Astrocyte (in vitro differentiated cells and primary cell): ENCODE measurements around the gene TAF11. TPM values are rescaled to one million over a fixed set of nuclear protein-coding genes. Genes with fewer than 3 reads are reported as not detected.

ENCODE experiments used
- DNase-seq: peaks from one replicate; pipeline ENCODE4 v3.0.0-alpha.2; 2010; ENCODE audit warnings: low read depth
- FAIRE-seq: peaks from 2 replicates; lab custom pipeline; 2011; peaks lifted over from hg19 to GRCh38; lab: Jason Lieb, UNC
- H2AFZ ChIP-seq: 2 replicates; pipeline ENCODE4 v1.6.0; 2012; ENCODE audit warnings: low read depth, low read length, inconsistent platforms
- H3K27ac ChIP-seq: 2 replicates; pipeline ENCODE4 v1.5.1; 2011; ENCODE audit warnings: low read depth, low read length, inconsistent platforms
- H3K27me3 ChIP-seq: 2 replicates; pipeline ENCODE4 v1.6.0; 2011; ENCODE audit warnings: low read length, inconsistent platforms; ENCODE audit not compliant: insufficient read depth
- H3K36me3 ChIP-seq: 2 replicates; pipeline ENCODE4 v1.5.1; 2011; ENCODE audit warnings: low read length, inconsistent platforms; ENCODE audit not compliant: insufficient read depth
- H3K4me1 ChIP-seq: 2 replicates; pipeline ENCODE4 v1.5.1; 2011; ENCODE audit warnings: low read length, inconsistent platforms; ENCODE audit not compliant: insufficient read depth
- H3K4me2 ChIP-seq: 2 replicates; pipeline ENCODE4 v1.6.0; 2012; ENCODE audit warnings: low read length, inconsistent platforms
- H3K4me3 ChIP-seq: 2 replicates; pipeline ENCODE4 v1.5.1; 2011; ENCODE audit warnings: low read depth, mild to moderate bottlenecking, low read length, inconsistent platforms; ENCODE audit not compliant: insufficient read depth
- H3K79me2 ChIP-seq: 2 replicates; pipeline ENCODE4 v1.6.0; 2012; ENCODE audit warnings: mild to moderate bottlenecking, low read length, inconsistent platforms; ENCODE audit not compliant: insufficient read depth
- H3K9ac ChIP-seq: 2 replicates; pipeline ENCODE4 v1.6.0; 2012; ENCODE audit warnings: mild to moderate bottlenecking, low read length, inconsistent platforms
- H3K9me3 ChIP-seq: 2 replicates; pipeline ENCODE4 v1.5.1; 2012; ENCODE audit warnings: low read depth, mild to moderate bottlenecking, low read length, inconsistent platforms; ENCODE audit not compliant: insufficient read depth
- H4K20me1 ChIP-seq: 2 replicates; pipeline ENCODE4 v1.6.0; 2012; ENCODE audit warnings: low read length, inconsistent platforms; ENCODE audit not compliant: insufficient read depth
- H3K27ac Mint-ChIP-seq: one replicate; pipeline ENCODE4 v1.8.0; 2021; ENCODE audit warnings: mild to moderate bottlenecking, mixed read lengths; ENCODE audit not compliant: unreplicated experiment
- H3K27me3 Mint-ChIP-seq: one replicate; pipeline ENCODE4 v1.8.0; 2021; ENCODE audit warnings: low read depth, mixed read lengths; ENCODE audit not compliant: unreplicated experiment
- H3K36me3 Mint-ChIP-seq: one replicate; pipeline ENCODE4 v1.8.0; 2021; ENCODE audit warnings: low read depth, mixed read lengths; ENCODE audit not compliant: unreplicated experiment
- H3K4me1 Mint-ChIP-seq: one replicate; pipeline ENCODE4 v1.8.0; 2021; ENCODE audit warnings: low read depth, mixed read lengths; ENCODE audit not compliant: unreplicated experiment
- H3K4me3 Mint-ChIP-seq: one replicate; pipeline ENCODE4 v1.8.0; 2021; ENCODE audit warnings: mild to moderate bottlenecking, moderate library complexity, mixed read lengths; ENCODE audit not compliant: unreplicated experiment
- H3K9me3 Mint-ChIP-seq: one replicate; pipeline ENCODE4 v1.8.0; 2021; ENCODE audit warnings: mild to moderate bottlenecking, mixed read lengths; ENCODE audit not compliant: unreplicated experiment
- CTCF ChIP-seq: IDR thresholded peaks from 2 replicates; pipeline ENCODE4 v1.5.1; 2011; ENCODE audit warnings: low read depth, mild to moderate bottlenecking, inconsistent platforms, low read length, moderate library complexity; ENCODE audit not compliant: insufficient read depth
- EZH2 ChIP-seq: IDR thresholded peaks from 2 replicates; pipeline ENCODE4 v1.6.1; 2012; ENCODE audit warnings: mild to moderate bottlenecking, low read length, inconsistent platforms; ENCODE audit not compliant: insufficient read depth
- total RNA-seq: library from RNA; stranded (reverse); gene quantifications from 2 replicates; pipeline ENCODE4 v1.2.1, GENCODE V29; 2021

TAF11 gene
- total RNA-seq, 1 donor from 2014 or later = 32.6 TPM

GRCh38 chr6:34917626-34918285 lies 29.9 kb upstream of the TAF11 start:
- Histone ChIP-seq H3K36me3 (no peaks in the 10 kb centered on the region), H3K4me1 (peaks cover 20% of the 10 kb centered on the region), H3K27me3 (no peaks in the 10 kb centered on the region), H3K27ac (no peak overlapping the region), H3K9ac (no peak overlapping the region), H2AFZ (no peak overlapping the region), H4K20me1 (peaks cover 87% of the 10 kb centered on the region), H3K4me3 (no peak overlapping the region), H3K4me2 (no peak overlapping the region), H3K9me3 (no peaks in the 10 kb centered on the region), H3K79me2 (peaks cover 11% of the 10 kb centered on the region)
- H3K27ac Mint-ChIP-seq = no peak overlapping the region
- DNase-seq = no peak
- FAIRE-seq = no peak
- no peaks in the 10 kb centered on the region for H3K27me3 Mint-ChIP-seq
- peaks cover 11% of the 10 kb centered on the region for H3K4me1 Mint-ChIP-seq
- H3K36me3 Mint-ChIP-seq = peaks cover 5% of the 10 kb centered on the region
- H3K9me3 Mint-ChIP-seq = no peaks in the 10 kb centered on the region
- TF ChIP-seq EZH2 = no peak
- no peak for TF ChIP-seq CTCF
- no peak overlapping the region for H3K4me3 Mint-ChIP-seq

DNA sequence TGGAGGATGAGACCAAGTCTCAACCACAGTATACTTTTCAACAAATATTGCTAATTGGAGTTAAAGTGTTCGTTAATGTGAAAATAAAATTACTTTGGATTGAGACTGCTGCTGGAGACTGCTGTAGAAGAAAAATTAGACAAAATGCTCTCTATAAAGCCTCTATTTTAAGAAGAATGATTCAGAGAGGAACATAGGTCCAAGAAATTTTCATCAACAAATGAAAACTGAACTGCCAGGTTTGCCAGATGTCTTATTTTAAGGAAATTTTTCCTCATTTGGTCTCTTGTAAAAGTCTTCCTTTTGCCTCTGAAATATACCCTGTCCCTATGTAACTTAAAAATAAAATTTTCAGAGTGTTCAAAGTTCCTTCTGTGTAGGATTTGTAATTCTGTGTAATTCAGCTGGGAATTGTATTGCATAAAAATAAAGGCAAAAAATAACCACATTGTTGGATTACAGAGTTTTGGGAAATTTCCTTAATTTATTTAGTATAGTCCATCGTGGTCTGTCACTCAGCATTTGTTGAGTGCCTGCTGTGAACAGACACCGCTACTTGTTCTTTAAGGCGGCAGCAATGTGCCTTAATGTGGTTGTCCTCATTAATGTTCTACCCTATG lies 28.6 kb upstream of the TAF11 start:
- Histone ChIP-seq H2AFZ (no peak overlapping the region), H3K4me1 (peaks cover 21% of the 10 kb centered on the region), H3K27me3 (peaks cover 5% of the 10 kb centered on the region), H3K4me2 (no peak overlapping the region), H3K36me3 (no peaks in the 10 kb centered on the region), H4K20me1 (peaks cover 91% of the 10 kb centered on the region), H3K79me2 (peaks cover 11% of the 10 kb centered on the region), H3K27ac (no peak overlapping the region), H3K9me3 (no peaks in the 10 kb centered on the region), H3K9ac (no peak overlapping the region), H3K4me3 (no peak overlapping the region)
- Mint-ChIP-seq H3K36me3 (peaks cover 5% of the 10 kb centered on the region), H3K27ac (no peak overlapping the region), H3K27me3 (peaks cover 4% of the 10 kb centered on the region), H3K4me1 (peaks cover 12% of the 10 kb centered on the region), H3K9me3 (no peaks in the 10 kb centered on the region), H3K4me3 (no peak overlapping the region)
- no peak for DNase-seq
- TF ChIP-seq EZH2 (no peak), CTCF (no peak)
- no peak for FAIRE-seq

DNA sequence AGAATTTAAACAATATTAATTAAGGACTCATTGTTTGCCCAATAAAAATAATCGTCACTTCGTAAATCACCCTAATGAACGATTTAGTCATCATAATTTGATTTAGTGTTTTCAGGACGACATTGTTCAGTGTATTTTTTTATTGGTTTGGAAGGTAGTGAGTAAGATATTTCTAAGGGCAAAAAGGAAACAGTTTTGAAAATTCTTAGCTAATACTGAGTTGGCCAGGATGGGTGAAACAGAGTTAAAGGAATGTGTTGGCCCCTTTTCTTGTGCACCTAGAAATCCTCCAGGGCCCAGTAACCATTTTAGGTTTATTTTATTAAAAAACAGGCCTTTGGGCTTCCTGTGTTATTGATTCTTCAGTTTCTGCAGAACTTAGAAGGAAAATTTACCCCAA lies 26.5 kb upstream of the TAF11 start:
- peaks cover 11% of the 10 kb centered on the region for H3K79me2 ChIP-seq
- H2AFZ ChIP-seq = no peak overlapping the region
- peaks cover 22% of the 10 kb centered on the region for H3K27me3 ChIP-seq
- H3K4me3 Mint-ChIP-seq = no peak overlapping the region
- H3K27ac Mint-ChIP-seq = no peak overlapping the region
- H3K27ac ChIP-seq = no peak overlapping the region
- no peak for DNase-seq
- no peaks in the 10 kb centered on the region for H3K36me3 ChIP-seq
- no peak for FAIRE-seq
- H3K9me3 Mint-ChIP-seq = no peaks in the 10 kb centered on the region
- no peaks in the 10 kb centered on the region for H3K9me3 ChIP-seq
- peak overlapping the region; percentile 20 for H3K4me2 ChIP-seq
- peaks cover 17% of the 10 kb centered on the region for H3K4me1 ChIP-seq
- TF ChIP-seq CTCF = no peak
- TF ChIP-seq EZH2 = no peak
- no peak overlapping the region for H3K4me3 ChIP-seq
- peaks cover 18% of the 10 kb centered on the region for H3K27me3 Mint-ChIP-seq
- H3K4me1 Mint-ChIP-seq = peaks cover 12% of the 10 kb centered on the region
- H3K9ac ChIP-seq = no peak overlapping the region
- H4K20me1 ChIP-seq = peaks cover 91% of the 10 kb centered on the region
- peaks cover 5% of the 10 kb centered on the region for H3K36me3 Mint-ChIP-seq
